Measurements from ENCODE around the gene HNRNPUL1.

GRCh38 chr19:41319500-41320184 lies 55.5 kb downstream of the HNRNPUL1 start:
- TF ChIP-seq SMAD2 (IDR thresholded peaks at IDR 0.05; ENCODE audit: low read depth, low read length) (no peak), RFX5 (IDR thresholded peaks at IDR 0.05; ENCODE audit: low read depth, low read length) (no peak), ZNF444 (CRISPR knock-in tag; IDR thresholded peaks at IDR 0.05) (no peak)

Data from K562 (cell line).